Endothelial cell of umbilical vein (primary cell): ENCODE measurements around the gene RETSAT.

ENCODE experiments used
- CTCF ChIP-seq, 2 donors: IDR thresholded peaks; 1 replicate in 1 of 2; 2 replicates in 1 of 2; pipeline ENCODE4 v1.5.1; 2011; ENCODE audit warnings: low read length in 2 of 2, mild to moderate bottlenecking in 2 of 2, moderate library complexity in 2 of 2, control low read depth in 1 of 2, inconsistent platforms in 1 of 2, low read depth in 1 of 2; ENCODE audit not compliant: insufficient read depth in 1 of 2; ENCODE audit errors: extremely low read depth in 1 of 2
- GATA2 ChIP-seq: IDR thresholded peaks from 2 replicates; pipeline ENCODE4 v1.7.0; 2011; ENCODE audit warnings: low read depth, mild to moderate bottlenecking, moderate library complexity, mixed read lengths, low read length; ENCODE audit not compliant: insufficient read length, insufficient read depth
- POLR2AphosphoS5 ChIP-seq: IDR thresholded peaks from 2 replicates; pipeline ENCODE4 v1.6.1; 2012; ENCODE audit warnings: low read depth, mild to moderate bottlenecking, control low read depth, low read length, moderate library complexity; ENCODE audit not compliant: insufficient read depth

GRCh38 chr2:85369500-85369899 lies 15.2 kb upstream of the RETSAT start:
- no peak for TF ChIP-seq CTCF (IDR thresholded peaks at IDR 0.05; ENCODE audit: extremely low read depth in 1 of 2, insufficient read depth in 1 of 2, low read depth in 1 of 2, low read length in 2 of 2)
- no peak for TF ChIP-seq POLR2AphosphoS5
- no peak for TF ChIP-seq GATA2
